Measurements from ENCODE around the gene SOX5.

Gene SOX5

DNA sequence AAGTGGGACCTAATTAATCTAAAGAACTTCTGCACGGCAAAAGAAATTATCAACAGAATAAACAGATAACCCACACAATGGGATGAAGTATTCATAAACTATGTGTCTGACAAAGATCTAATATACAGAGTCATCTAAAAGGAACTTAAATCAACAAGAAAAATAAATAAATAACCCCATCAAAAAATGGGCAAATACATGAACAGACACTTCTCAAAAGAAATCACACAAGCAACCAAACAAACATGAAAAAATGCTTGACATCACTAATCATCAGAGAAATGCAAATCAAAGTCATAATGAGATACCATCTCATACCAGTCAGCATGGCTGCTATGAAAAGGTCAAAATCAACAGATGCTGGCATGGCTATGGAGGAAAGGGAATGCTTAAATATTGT is 466.9 kb downstream of the SOX5 start:
- no peak overlapping the region for H3K4me3 ChIP-seq (ENCODE audit: low read depth, low read length)

More for the DNA sequence above, 466.9 kb downstream of the SOX5 start:
- no peaks in the 10 kb centered on the region for H3K36me3 ChIP-seq (ENCODE audit: control insufficient read depth in 1 of 2, insufficient read depth in 2 of 2, low read length in 2 of 2)
- no CpG with 5 or more reads among the region's 1 CpG for WGBS (ENCODE audit: extremely low coverage, insufficient coverage, insufficient read length)
- H3K79me1 ChIP-seq (ENCODE audit: low read length) = no peaks in the 10 kb centered on the region
- no peak overlapping the region for H3K14ac ChIP-seq (ENCODE audit: low read length)
- H2BK12ac ChIP-seq (ENCODE audit: low read length) = no peak overlapping the region
- no peak overlapping the region for H2BK5ac ChIP-seq (ENCODE audit: low read depth, low read length, poor library complexity)
- H3K4me1 ChIP-seq (ENCODE audit: control insufficient read depth in 1 of 2, insufficient read depth in 2 of 2, low read length in 2 of 2) = no peaks in the 10 kb centered on the region
- H2AFZ ChIP-seq (ENCODE audit: insufficient read depth, low read length, poor library complexity) = no peak overlapping the region
- no peak for DNase-seq
- no peak overlapping the region for H3K9ac ChIP-seq (ENCODE audit: low read length)
- no peak overlapping the region for H2BK120ac ChIP-seq (ENCODE audit: insufficient read depth, low read length, poor library complexity)
- H3K27ac ChIP-seq (ENCODE audit: low read depth, low read length) = no peak overlapping the region
- no peak overlapping the region for H3K18ac ChIP-seq (ENCODE audit: low read length)
- no peak overlapping the region for H4K91ac ChIP-seq (ENCODE audit: low read depth, low read length)
- no peak overlapping the region for H4K12ac ChIP-seq (ENCODE audit: low read depth, low read length)
- no peaks in the 10 kb centered on the region for H3K79me2 ChIP-seq (ENCODE audit: control insufficient read depth, insufficient read depth, low read length, poor library complexity)
- H3K27me3 ChIP-seq (ENCODE audit: insufficient read depth, low read length) = no peaks in the 10 kb centered on the region
- H3K9me3 ChIP-seq (ENCODE audit: insufficient read depth, low read depth, low read length) = no peaks in the 10 kb centered on the region
- no peak overlapping the region for H3K4ac ChIP-seq (ENCODE audit: low read depth, low read length)
- H4K8ac ChIP-seq (ENCODE audit: low read depth, low read length) = no peak overlapping the region
- H3K4me2 ChIP-seq (ENCODE audit: low read length) = no peak overlapping the region
- H3K23ac ChIP-seq (ENCODE audit: low read length) = no peak overlapping the region
- H2AK5ac ChIP-seq (ENCODE audit: low read length) = no peak overlapping the region
